HG03521 (cell line): ENCODE measurements around the gene CCDC120.

Experiments
- ATAC-seq: cut with Tn5 transposase; IDR thresholded peaks from one replicate; pipeline ENCODE4 v1.9.1; 2021; ENCODE audit warnings: mild to moderate bottlenecking, moderate library complexity; ENCODE audit not compliant: unreplicated experiment

The CCDC120 gene

GRCh38 chrX:49100704-49101628, 42.2 kb downstream of the CCDC120 start:
- peak; percentile 93 for ATAC-seq

- ATAC-seq, result peak; percentile 2
These were observed 42.8 kb downstream of the CCDC120 start for GRCh38 chrX:49101629-49101984.

- no peak for ATAC-seq
These were observed 43.4 kb downstream of the CCDC120 start for GRCh38 chrX:49102190-49102589.

GRCh38 chrX:49103637-49104036, 44.8 kb downstream of the CCDC120 start:
- no peak for ATAC-seq

DNA sequence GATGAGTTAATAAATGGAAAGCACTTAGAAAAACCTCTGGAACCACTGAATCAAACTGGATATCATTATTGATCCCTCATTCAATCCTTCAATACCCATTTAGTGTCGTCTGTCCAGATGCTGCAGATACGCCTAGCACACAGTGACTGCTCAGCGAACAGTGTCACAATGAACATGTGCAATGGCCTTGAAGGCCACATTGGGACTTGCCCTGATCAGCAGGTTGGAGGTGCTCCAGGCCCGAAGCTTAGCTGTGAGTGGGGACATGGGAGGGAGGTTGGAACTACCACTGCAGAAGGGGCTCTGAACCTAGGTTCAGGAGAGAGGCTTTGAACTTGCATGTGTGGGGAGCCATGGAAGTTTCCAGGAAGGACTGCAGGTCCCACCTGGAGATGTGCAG, 47.5 kb downstream of the CCDC120 start:
- no peak for ATAC-seq

- ATAC-seq, result no peak
These were observed 48.1 kb downstream of the CCDC120 start for GRCh38 chrX:49106930-49107329.

- no peak for ATAC-seq
These were observed 49.8 kb downstream of the CCDC120 start for GRCh38 chrX:49108641-49109040.

DNA sequence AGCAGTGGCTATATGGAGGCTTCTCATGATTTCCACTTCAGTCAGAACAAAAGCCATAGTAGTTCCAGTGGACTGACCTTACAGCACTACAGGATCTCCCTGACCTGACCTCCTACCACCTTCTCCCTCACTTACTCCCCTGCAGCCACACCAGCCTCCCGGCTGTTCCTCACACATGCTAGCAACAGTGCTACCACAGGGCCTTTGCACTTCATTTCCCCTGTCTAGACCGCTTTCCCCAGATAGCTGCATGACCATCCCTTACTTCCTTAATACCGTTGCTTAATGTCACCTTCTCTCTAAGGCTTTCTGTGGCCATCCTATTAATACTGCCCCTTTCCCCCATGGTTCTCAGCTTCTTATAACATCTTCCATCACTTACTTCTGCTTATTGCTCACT, 51.6 kb downstream of the CCDC120 start:
- ATAC-seq, result no peak

- ATAC-seq, result no peak
These were observed 53.0 kb downstream of the CCDC120 start for GRCh38 chrX:49111791-49112190.

- ATAC-seq, result no peak
These were observed 57.3 kb downstream of the CCDC120 start for GRCh38 chrX:49116076-49116475.

GRCh38 chrX:49116716-49117115, 57.9 kb downstream of the CCDC120 start:
- ATAC-seq, result no peak

- ATAC-seq, result no peak
These were observed 58.8 kb downstream of the CCDC120 start for GRCh38 chrX:49117581-49117980.
